ENCODE data around the gene IL12RB2.

IL12RB2 gene

GRCh38 chr1:67299296-67299695 is 8.4 kb upstream of the IL12RB2 start:
- H3K4me3 ChIP-seq, result no peak overlapping the region
- no peaks in the 10 kb centered on the region for H3K27me3 ChIP-seq
- H3K9me3 ChIP-seq (replicated peaks in 1 of 11), result peaks cover 0 to 14% (median 9%) of the 10 kb centered on the region in 11 experiments; a peak in 12 of 22 replicates
- no peak overlapping the region for H3K4me2 ChIP-seq
- H3K9ac ChIP-seq, result no peak overlapping the region
- TF ChIP-seq Cebpa-rat (IDR thresholded peaks at IDR 0.05), result no peak
- H3K27ac ChIP-seq, result no peak overlapping the region
- H3K4me1 ChIP-seq, result peaks cover 0 to 27% (median 6%) of the 10 kb centered on the region in 10 experiments; a peak in 11 of 20 replicates
- H3K36me3 ChIP-seq, result no peaks in the 10 kb centered on the region
- no peaks in the 10 kb centered on the region for H4K20me1 ChIP-seq

GRCh38 chr1:67300561-67300960 is 7.1 kb upstream of the IL12RB2 start:
- H3K36me3 ChIP-seq, result no peaks in the 10 kb centered on the region
- H3K4me2 ChIP-seq, result peak overlapping the region in 6 of 11 experiments; percentile 8 to 48 (median 42); a peak in 8 of 22 replicates
- peaks cover 0 to 3% (median 0%) of the 10 kb centered on the region in 11 experiments; a peak in 5 of 22 replicates for H3K9me3 ChIP-seq (replicated peaks in 1 of 11)
- H3K4me3 ChIP-seq, result no peak overlapping the region
- H3K9ac ChIP-seq, result no peak overlapping the region
- peaks cover 0 to 32% (median 6%) of the 10 kb centered on the region in 10 experiments; a peak in 11 of 20 replicates for H3K4me1 ChIP-seq
- TF ChIP-seq Cebpa-rat (IDR thresholded peaks at IDR 0.05), result no peak
- no peak overlapping the region for H3K27ac ChIP-seq
- no peaks in the 10 kb centered on the region for H3K27me3 ChIP-seq
- H4K20me1 ChIP-seq, result no peaks in the 10 kb centered on the region

- no peak overlapping the region for H3K27ac ChIP-seq
- peaks cover 0 to 5% (median 0%) of the 10 kb centered on the region in 11 experiments; a peak in 2 of 22 replicates for H3K27me3 ChIP-seq
- peak overlapping the region in 3 of 11 experiments; percentile 8 to 39 (median 13); a peak in 2 of 22 replicates for H3K4me2 ChIP-seq
- H4K20me1 ChIP-seq, result no peaks in the 10 kb centered on the region
- TF ChIP-seq Cebpa-rat (IDR thresholded peaks at IDR 0.05), result no peak
- peaks cover 0 to 3% (median 0%) of the 10 kb centered on the region in 11 experiments; a peak in 1 of 22 replicates for H3K9me3 ChIP-seq (replicated peaks in 1 of 11)
- no peak overlapping the region for H3K4me3 ChIP-seq
- H3K4me1 ChIP-seq, result peaks cover 5 to 39% (median 16%) of the 10 kb centered on the region in 10 experiments; a peak in 19 of 20 replicates
- no peaks in the 10 kb centered on the region for H3K36me3 ChIP-seq
- H3K9ac ChIP-seq, result no peak overlapping the region
Observed at GRCh38 chr1:67304023-67304422, 3.6 kb upstream of the IL12RB2 start.

- peaks cover 0 to 5% (median 0%) of the 10 kb centered on the region in 11 experiments; a peak in 2 of 22 replicates for H3K27me3 ChIP-seq
- no peak for TF ChIP-seq Cebpa-rat (IDR thresholded peaks at IDR 0.05)
- peaks cover 26 to 54% (median 32%) of the 10 kb centered on the region in 10 experiments for H3K4me1 ChIP-seq
- H3K4me2 ChIP-seq, result peak overlapping the region; percentile 78 to 96 (median 92)
- H3K9ac ChIP-seq, result peak overlapping the region in 9 of 11 experiments; percentile 78 to 94 (median 85); a peak in 16 of 22 replicates
- peak overlapping the region in 8 of 10 experiments; percentile 60 to 81 (median 73); a peak in 11 of 20 replicates for H3K4me3 ChIP-seq
- no peaks in the 10 kb centered on the region for H4K20me1 ChIP-seq
- H3K9me3 ChIP-seq (replicated peaks in 1 of 11), result no peaks in the 10 kb centered on the region
- no peaks in the 10 kb centered on the region; a peak in 1 of 22 replicates for H3K36me3 ChIP-seq
- peak overlapping the region in 7 of 11 experiments; percentile 82 to 91 (median 87); a peak in 10 of 22 replicates for H3K27ac ChIP-seq
Observed at GRCh38 chr1:67306547-67306946, 1.1 kb upstream of the IL12RB2 start.

- H3K4me3 ChIP-seq, result peak overlapping the region; percentile 58 to 81 (median 71)
- no peaks in the 10 kb centered on the region; a peak in 1 of 22 replicates for H3K36me3 ChIP-seq
- peak overlapping the region; percentile 78 to 94 (median 85) for H3K9ac ChIP-seq
- H3K4me2 ChIP-seq, result peak overlapping the region; percentile 78 to 96 (median 92)
- no peaks in the 10 kb centered on the region for H4K20me1 ChIP-seq
- H3K9me3 ChIP-seq (replicated peaks in 1 of 11), result no peaks in the 10 kb centered on the region
- H3K27me3 ChIP-seq, result peaks cover 0 to 5% (median 0%) of the 10 kb centered on the region in 11 experiments; a peak in 2 of 22 replicates
- peak overlapping the region; percentile 34 to 91 (median 84); a peak in 21 of 22 replicates for H3K27ac ChIP-seq
- TF ChIP-seq Cebpa-rat (IDR thresholded peaks at IDR 0.05), result no peak
- peaks cover 38 to 64% (median 48%) of the 10 kb centered on the region in 10 experiments for H3K4me1 ChIP-seq
Observed at GRCh38 chr1:67308136-67308535, 463 bp downstream of the IL12RB2 start.

GRCh38 chr1:67312615-67313014 is 4.9 kb downstream of the IL12RB2 start:
- Histone ChIP-seq H3K9ac (no peak overlapping the region), H3K27ac (peak overlapping the region in 9 of 11 experiments; percentile 44 to 77 (median 72); a peak in 14 of 22 replicates), H3K9me3 (replicated peaks in 1 of 11) (peaks cover 0 to 9% (median 0%) of the 10 kb centered on the region in 11 experiments; a peak in 3 of 22 replicates), H3K36me3 (peaks cover 0 to 18% (median 5%) of the 10 kb centered on the region in 11 experiments; a peak in 9 of 22 replicates), H4K20me1 (no peaks in the 10 kb centered on the region), H3K27me3 (peaks cover 0 to 5% (median 0%) of the 10 kb centered on the region in 11 experiments; a peak in 1 of 22 replicates), H3K4me2 (peak overlapping the region; percentile 59 to 92 (median 78)), H3K4me3 (peak overlapping the region in 2 of 10 experiments; percentile 12 to 72; a peak in 1 of 20 replicates), H3K4me1 (peaks cover 60 to 88% (median 83%) of the 10 kb centered on the region in 10 experiments)
- TF ChIP-seq Cebpa-rat (IDR thresholded peaks at IDR 0.05), result no peak

- peaks cover 0 to 33% (median 15%) of the 10 kb centered on the region in 11 experiments; a peak in 12 of 22 replicates for H3K36me3 ChIP-seq
- no peak for TF ChIP-seq Cebpa-rat (IDR thresholded peaks at IDR 0.05)
- peaks cover 52 to 97% (median 78%) of the 10 kb centered on the region in 10 experiments for H3K4me1 ChIP-seq
- H3K27me3 ChIP-seq, result no peaks in the 10 kb centered on the region
- peak overlapping the region in 8 of 11 experiments; percentile 5 to 65 (median 50); a peak in 13 of 22 replicates for H3K9ac ChIP-seq
- no peaks in the 10 kb centered on the region for H4K20me1 ChIP-seq
- peak overlapping the region; percentile 59 to 92 (median 78) for H3K4me2 ChIP-seq
- peak overlapping the region; percentile 19 to 77 (median 70); a peak in 19 of 22 replicates for H3K27ac ChIP-seq
- peaks cover 0 to 14% (median 0%) of the 10 kb centered on the region in 11 experiments; a peak in 9 of 22 replicates for H3K9me3 ChIP-seq (replicated peaks in 1 of 11)
- H3K4me3 ChIP-seq, result peak overlapping the region in 4 of 10 experiments; percentile 34 to 49 (median 43); a peak in 5 of 20 replicates
Observed at GRCh38 chr1:67313934-67314671, 6.4 kb downstream of the IL12RB2 start.

GRCh38 chr1:67314696-67315095 is 7.0 kb downstream of the IL12RB2 start:
- no peaks in the 10 kb centered on the region for H3K27me3 ChIP-seq
- no peaks in the 10 kb centered on the region for H4K20me1 ChIP-seq
- peaks cover 0 to 39% (median 21%) of the 10 kb centered on the region in 11 experiments; a peak in 12 of 22 replicates for H3K36me3 ChIP-seq
- no peak for TF ChIP-seq Cebpa-rat (IDR thresholded peaks at IDR 0.05)
- H3K4me1 ChIP-seq, result peaks cover 47 to 92% (median 74%) of the 10 kb centered on the region in 10 experiments
- peak overlapping the region in 7 of 11 experiments; percentile 5 to 65 (median 50); a peak in 10 of 22 replicates for H3K9ac ChIP-seq
- peak overlapping the region in 6 of 10 experiments; percentile 21 to 49 (median 37); a peak in 6 of 20 replicates for H3K4me3 ChIP-seq
- H3K9me3 ChIP-seq (replicated peaks in 1 of 11), result peaks cover 0 to 14% (median 0%) of the 10 kb centered on the region in 11 experiments; a peak in 9 of 22 replicates
- H3K27ac ChIP-seq, result peak overlapping the region in 10 of 11 experiments; percentile 52 to 77 (median 71); a peak in 18 of 22 replicates
- H3K4me2 ChIP-seq, result peak overlapping the region; percentile 59 to 92 (median 78)
